GM18873 (cell line): ENCODE data around the gene NKD2.
"Not testable (repeated sequence)": the region's sequence is repeated elsewhere in the genome, so short reads cannot be mapped to it uniquely, and the experiment has no call there.

Source experiments
- ATAC-seq: cut with Tn5 transposase; IDR thresholded peaks from one replicate; pipeline ENCODE4 v1.9.1; 2021; ENCODE audit warnings: mild to moderate bottlenecking, moderate library complexity, moderate number of reproducible peaks; ENCODE audit not compliant: unreplicated experiment, low FRiP score

Gene NKD2

GRCh38 chr5:1008451-1009358, at the start of gene NKD2:
Gene NKD2 (plus strand): TSS chr5:1008802. CDS start chr5:1009058, 256 bp downstream.
- no peak for ATAC-seq

GRCh38 chr5:959581-960531, 48.7 kb upstream of the NKD2 start:
- no peak for ATAC-seq

GRCh38 chr5:960551-960950, 48.1 kb upstream of the NKD2 start:
- ATAC-seq: no peak

GRCh38 chr5:961002-961710, 47.4 kb upstream of the NKD2 start:
- ATAC-seq: no peak

- ATAC-seq: no peak
Measured at GRCh38 chr5:961711-962240, 46.8 kb upstream of the NKD2 start.

GRCh38 chr5:962386-962785, 46.2 kb upstream of the NKD2 start:
- ATAC-seq: no peak

GRCh38 chr5:962801-963200, 45.8 kb upstream of the NKD2 start:
- no peak for ATAC-seq

- ATAC-seq: no peak
Measured at GRCh38 chr5:963310-963672, 45.3 kb upstream of the NKD2 start.

- ATAC-seq: peak; percentile 55
Measured at GRCh38 chr5:963673-964531, 44.7 kb upstream of the NKD2 start.

GRCh38 chr5:964821-965220, 43.8 kb upstream of the NKD2 start:
- ATAC-seq: no peak

GRCh38 chr5:965604-966344, 42.8 kb upstream of the NKD2 start:
- ATAC-seq: no peak

- ATAC-seq: no peak
Measured at GRCh38 chr5:966345-966710, 42.3 kb upstream of the NKD2 start.

GRCh38 chr5:966941-967340, 41.7 kb upstream of the NKD2 start:
- ATAC-seq: no peak

- ATAC-seq: no peak
Measured at GRCh38 chr5:968881-969280, 39.7 kb upstream of the NKD2 start.

GRCh38 chr5:969408-969839, 39.2 kb upstream of the NKD2 start:
- ATAC-seq: no peak

- not testable (repeated sequence) for ATAC-seq
Measured at GRCh38 chr5:972575-972974, 36.0 kb upstream of the NKD2 start.

GRCh38 chr5:976849-977751, 31.5 kb upstream of the NKD2 start:
- no peak for ATAC-seq

- no peak for ATAC-seq
Measured at GRCh38 chr5:978054-978453, 30.5 kb upstream of the NKD2 start.
